B cell (primary cell): ENCODE measurements around the gene SLC6A1. TPM values are rescaled to one million over a fixed set of nuclear protein-coding genes. Genes with fewer than 3 reads are reported as not detected.

Source experiments
- ATAC-seq: fragments of 200-7000 bp; cut with Tn5 transposase; one replicate; pipeline ENCODE4 v1.10.0; 2021; ENCODE audit warnings: low read depth, mild to moderate bottlenecking, moderate number of reproducible peaks, moderate library complexity
- CTCF ChIA-PET: fragments of 350-600 bp; sonication (Branson Sonifier 250); formaldehyde crosslinking; loops from one replicate; lab custom pipeline; 2021; ENCODE audit warnings: antibody characterized with exemption, inconsistent platforms; lab: Charles Lee
- POLR2A ChIA-PET: fragments of 350-600 bp; sonication (Branson Sonifier 250); formaldehyde crosslinking; loops from one replicate; lab custom pipeline; 2021; ENCODE audit warnings: antibody characterized with exemption; lab: Charles Lee
- DNase-seq: peaks from one replicate; pipeline ENCODE4 v3.0.0; 2013
- H2AFZ ChIP-seq: 2 replicates; pipeline ENCODE4 v1.6.1; 2012; ENCODE audit warnings: mild to moderate bottlenecking, low read depth, low read length; ENCODE audit not compliant: insufficient read depth, poor library complexity, severe bottlenecking
- H3K27ac ChIP-seq, 2 donors: 1 replicate in 1 of 2; 2 replicates in 1 of 2; pipeline ENCODE4 v1.5.1; 2012 to 2013; ENCODE audit warnings: low read length in 2 of 2, mild to moderate bottlenecking in 2 of 2, moderate library complexity in 1 of 2
- H3K27me3 ChIP-seq, 4 experiments: fragments of 200-600 bp in 1 of 4; sonication (generic) in 1 of 4; replicated peaks in 1 of 4; 1 replicate in 2 of 4; 2 replicates in 2 of 4; pipeline versions ENCODE4 v1.6.1 to v1.7.0; 2013 to 2016; ENCODE audit warnings: low read length in 3 of 4, mild to moderate bottlenecking in 2 of 4, mixed read lengths in 1 of 4, moderate library complexity in 1 of 4; ENCODE audit not compliant: insufficient read depth in 4 of 4, control insufficient read depth in 3 of 4; ENCODE audit errors: control extremely low read depth in 1 of 4
- H3K36me3 ChIP-seq, 2 experiments: replicated peaks in 1 of 2; 1 replicate in 1 of 2; 2 replicates in 1 of 2; pipeline versions ENCODE4 v1.6.1 to v1.7.1; 2013; ENCODE audit warnings: low read length in 1 of 2; ENCODE audit not compliant: insufficient read depth in 2 of 2, control insufficient read depth in 1 of 2; ENCODE audit errors: control extremely low read depth in 1 of 2, extremely low read depth in 1 of 2
- H3K4me1 ChIP-seq, 2 donors: fragments of 200-600 bp in 1 of 2; sonication (generic) in 1 of 2; 1 replicate in 1 of 2; 2 replicates in 1 of 2; pipeline versions ENCODE4 v1.5.1 to v1.6.1; 2013 to 2017; ENCODE audit warnings: low read length in 2 of 2; ENCODE audit not compliant: control insufficient read depth in 2 of 2, insufficient read depth in 2 of 2
- H3K4me2 ChIP-seq: replicated peaks from 2 replicates; pipeline ENCODE3; 2012; ENCODE audit warnings: mild to moderate bottlenecking, low read depth, low read length; ENCODE audit not compliant: poor library complexity, severe bottlenecking
- H3K4me3 ChIP-seq, 5 experiments: fragments of 200-600 bp in 1 of 5; sonication (generic) in 1 of 5; 1 replicate in 3 of 5; 2 replicates in 2 of 5; pipeline versions ENCODE4 v1.5.1 to v1.7.0; 2011 to 2016; ENCODE audit warnings: low read length in 4 of 5, mild to moderate bottlenecking in 4 of 5, low read depth in 2 of 5, control low read depth in 1 of 5, moderate library complexity in 1 of 5; ENCODE audit not compliant: insufficient read depth in 1 of 5; ENCODE audit errors: control extremely low read depth in 1 of 5, extremely low read depth in 1 of 5
- H3K79me2 ChIP-seq: fragments of 200-600 bp; sonication (generic); one replicate; pipeline ENCODE4 v1.6.0; 2016; ENCODE audit warnings: low read length; ENCODE audit not compliant: control insufficient read depth, insufficient read depth
- H3K9ac ChIP-seq: fragments of 200-600 bp; sonication (generic); 2 replicates; pipeline ENCODE4 v1.6.1; 2017; ENCODE audit warnings: mild to moderate bottlenecking, low read length, moderate library complexity
- H3K9me3 ChIP-seq, 3 donors: one replicate each; pipeline versions ENCODE4 v1.6.1 to v1.7.1; 2013; ENCODE audit warnings: low read length in 2 of 3; ENCODE audit not compliant: control insufficient read depth in 2 of 3, insufficient read depth in 1 of 3; ENCODE audit errors: control extremely low read depth in 1 of 3
- H4K20me1 ChIP-seq: 2 replicates; pipeline ENCODE4 v1.6.0; 2012; ENCODE audit warnings: mild to moderate bottlenecking, low read length; ENCODE audit not compliant: insufficient read depth, control insufficient read depth, poor library complexity, severe bottlenecking
- H3K27ac Mint-ChIP-seq: one replicate; pipeline ENCODE4 v1.8.0; 2021; ENCODE audit warnings: mixed read lengths
- H3K27me3 Mint-ChIP-seq: one replicate; pipeline ENCODE4 v1.8.0; 2021; ENCODE audit warnings: mixed read lengths
- H3K4me1 Mint-ChIP-seq: one replicate; pipeline ENCODE4 v1.8.0; 2021; ENCODE audit warnings: mixed read lengths
- H3K4me3 Mint-ChIP-seq: one replicate; pipeline ENCODE4 v1.8.0; 2021; ENCODE audit warnings: mixed read lengths
- H3K9me3 Mint-ChIP-seq: one replicate; pipeline ENCODE4 v1.8.0; 2022; ENCODE audit warnings: mixed read lengths; ENCODE audit not compliant: insufficient read depth
- EZH2 ChIP-seq: IDR thresholded peaks from 2 replicates; pipeline ENCODE4 v1.6.1; 2012; ENCODE audit warnings: borderline replicate concordance, low read depth, mild to moderate bottlenecking, moderate library complexity, low read length; ENCODE audit not compliant: insufficient read depth, poor library complexity, severe bottlenecking
- WGBS: methylation state at CpG from one replicate; pipeline ENCODE4 v1.1.5; 2013; ENCODE audit warnings: missing lambda C conversion rate; ENCODE audit not compliant: insufficient coverage; 5-methylcytosine and 5-hydroxymethylcytosine counted together
- intact Hi-C: fragments of 100-400 bp; cut with micrococcal nuclease; formaldehyde crosslinking; loops from one replicate; pipeline ENCODE4 v1.10.0; 2022
- polyA plus RNA-seq: library from polyadenylated mRNA; depleted of rRNA; stranded (reverse); fragments of >200 nt; gene quantifications from 2 replicates; pipeline ENCODE4 v1.2.3, GENCODE V29; 2012
- total RNA-seq, 2 donors: library from RNA; stranded (reverse); fragments of 120-200 nt in 1 of 2; gene quantifications; 1 replicate in 1 of 2; 2 replicates in 1 of 2; pipeline versions ENCODE4 v1.2.3 to v1.2.4, GENCODE V29; 2013 to 2022
- TF ChIP-seq, protein P1 (sequence below): fragments of 200-600 bp; IDR thresholded peaks from one replicate; pipeline ENCODE4 v1.8.0; 2022; ENCODE audit warnings: antibody characterized with exemption, mild to moderate bottlenecking

SLC6A1 gene
- total and polyA plus RNA-seq, 2 donors (not counting 1 experiment from before 2014, with no cell fraction given), result not detected

DNA sequence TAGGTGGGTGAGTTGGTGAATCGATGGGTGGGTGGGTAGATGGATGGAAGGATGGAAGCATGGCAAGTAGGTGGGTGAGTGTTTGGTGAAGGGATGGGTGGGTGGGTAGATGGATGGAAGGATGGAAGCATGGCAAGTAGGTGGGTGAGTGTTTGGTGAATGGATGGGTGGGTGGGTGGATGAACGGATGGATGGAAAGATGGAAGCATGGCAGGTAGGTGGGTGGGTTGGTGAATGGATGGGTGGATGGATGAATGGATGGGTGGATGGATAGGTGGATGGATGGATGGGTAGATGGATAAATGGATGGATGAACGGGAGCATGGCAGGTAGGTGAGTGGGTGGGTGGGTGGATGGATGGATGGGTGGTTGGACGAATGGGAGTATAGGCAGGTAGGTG lies 65.1 kb downstream of the SLC6A1 start:
- WGBS, result 95% methylated on average over 3 of the region's 4 CpGs
- TF ChIP-seq, protein P1, sequence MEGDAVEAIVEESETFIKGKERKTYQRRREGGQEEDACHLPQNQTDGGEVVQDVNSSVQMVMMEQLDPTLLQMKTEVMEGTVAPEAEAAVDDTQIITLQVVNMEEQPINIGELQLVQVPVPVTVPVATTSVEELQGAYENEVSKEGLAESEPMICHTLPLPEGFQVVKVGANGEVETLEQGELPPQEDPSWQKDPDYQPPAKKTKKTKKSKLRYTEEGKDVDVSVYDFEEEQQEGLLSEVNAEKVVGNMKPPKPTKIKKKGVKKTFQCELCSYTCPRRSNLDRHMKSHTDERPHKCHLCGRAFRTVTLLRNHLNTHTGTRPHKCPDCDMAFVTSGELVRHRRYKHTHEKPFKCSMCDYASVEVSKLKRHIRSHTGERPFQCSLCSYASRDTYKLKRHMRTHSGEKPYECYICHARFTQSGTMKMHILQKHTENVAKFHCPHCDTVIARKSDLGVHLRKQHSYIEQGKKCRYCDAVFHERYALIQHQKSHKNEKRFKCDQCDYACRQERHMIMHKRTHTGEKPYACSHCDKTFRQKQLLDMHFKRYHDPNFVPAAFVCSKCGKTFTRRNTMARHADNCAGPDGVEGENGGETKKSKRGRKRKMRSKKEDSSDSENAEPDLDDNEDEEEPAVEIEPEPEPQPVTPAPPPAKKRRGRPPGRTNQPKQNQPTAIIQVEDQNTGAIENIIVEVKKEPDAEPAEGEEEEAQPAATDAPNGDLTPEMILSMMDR, result no peak
- no peak for TF ChIP-seq EZH2
- peaks cover 50% of the 10 kb centered on the region for H3K27me3 Mint-ChIP-seq
- H3K9me3 Mint-ChIP-seq, result no peaks in the 10 kb centered on the region
- Histone ChIP-seq H3K4me2 (no peak overlapping the region), H3K27me3 (peaks cover 0 to 18% (median 8%) of the 10 kb centered on the region in 4 experiments), H3K4me3 (no peak overlapping the region), H3K36me3 (no peaks in the 10 kb centered on the region), H3K79me2 (no peaks in the 10 kb centered on the region), H2AFZ (no peak overlapping the region), H4K20me1 (no peaks in the 10 kb centered on the region), H3K9ac (no peak overlapping the region), H3K4me1 (peaks cover 0 to 6% of the 10 kb centered on the region in 2 donors), H3K9me3 (peaks cover 0 to 14% (median 0%) of the 10 kb centered on the region in 3 donors), H3K27ac (no peak overlapping the region)
- intact Hi-C loops, result no loop called here
- ATAC-seq (no peak), DNase-seq (no peak)
- H3K27ac Mint-ChIP-seq, result no peak overlapping the region
- ChIA-PET CTCF (interaction anchor here (0.7 to 1.6 kb wide), 2 partner anchors 10 to 90 kb away, joined by 3 read pairs; no protein-coding TSS in a partner anchor), POLR2A (no interaction called here)
- no peak overlapping the region for H3K4me3 Mint-ChIP-seq
- H3K4me1 Mint-ChIP-seq, result peaks cover 4% of the 10 kb centered on the region

DNA sequence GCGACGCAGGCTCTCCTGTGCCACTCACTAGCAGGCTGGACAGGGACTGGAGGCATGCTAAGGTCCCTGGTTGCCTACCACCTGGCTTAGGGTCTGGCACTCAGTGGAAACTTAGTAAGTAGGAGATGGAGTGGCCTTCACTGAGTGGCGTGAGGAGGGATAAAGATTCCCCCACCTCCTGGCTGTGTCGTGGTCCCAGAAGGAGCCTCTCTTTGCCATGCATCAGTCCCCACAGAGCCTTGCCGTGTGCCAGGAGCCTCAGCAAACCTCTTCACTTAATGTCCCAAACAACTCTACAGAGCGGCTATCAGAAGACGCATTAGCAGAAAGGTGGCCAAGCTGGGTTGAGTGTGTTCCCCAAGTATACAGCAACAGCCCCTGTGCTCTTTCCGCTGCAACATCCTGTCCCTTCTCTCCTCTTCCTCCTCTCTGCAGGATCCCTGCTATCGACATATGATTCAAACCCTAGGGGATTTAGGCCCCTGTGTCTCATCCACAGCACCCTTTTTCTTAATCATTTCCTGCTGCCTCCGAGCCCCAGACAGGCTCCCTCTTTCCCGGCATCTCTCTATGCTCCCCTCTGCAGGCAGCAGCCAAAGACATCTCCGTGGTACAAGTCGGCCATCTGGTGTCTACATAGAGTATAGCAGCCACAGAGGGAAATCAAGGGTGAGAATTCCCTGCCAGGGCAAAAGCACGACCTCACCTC lies 66.7 kb downstream of the SLC6A1 start:
- no peaks in the 10 kb centered on the region for H3K36me3 ChIP-seq
- Mint-ChIP-seq H3K27ac (no peak overlapping the region), H3K4me3 (no peak overlapping the region), H3K9me3 (no peaks in the 10 kb centered on the region), H3K4me1 (peaks cover 4% of the 10 kb centered on the region), H3K27me3 (peaks cover 39% of the 10 kb centered on the region)
- H3K27me3 ChIP-seq, result peaks cover 0 to 18% (median 8%) of the 10 kb centered on the region in 4 experiments
- intact Hi-C loops, result no loop called here
- peaks cover 0 to 20% (median 0%) of the 10 kb centered on the region in 3 donors for H3K9me3 ChIP-seq
- no peaks in the 10 kb centered on the region for H3K79me2 ChIP-seq
- H3K27ac ChIP-seq, result no peak overlapping the region
- DNase-seq, result no peak
- H3K4me3 ChIP-seq, result no peak overlapping the region
- H2AFZ ChIP-seq, result no peak overlapping the region
- POLR2A ChIA-PET, result no interaction called here
- peaks cover 0 to 6% of the 10 kb centered on the region in 2 donors for H3K4me1 ChIP-seq
- CTCF ChIA-PET, result interaction anchor here (1.1 to 4.0 kb wide), 7 partner anchors 11 to 301 kb away, joined by 3 to 40 read pairs (median 4); no protein-coding TSS in a partner anchor
- ATAC-seq, result no peak
- 31% methylated on average over 14 of the region's 14 CpGs for WGBS
- H4K20me1 ChIP-seq, result no peaks in the 10 kb centered on the region
- TF ChIP-seq, protein P1, result no peak
- no peak for TF ChIP-seq EZH2
- no peak overlapping the region for H3K4me2 ChIP-seq
- H3K9ac ChIP-seq, result no peak overlapping the region
